Fibroblast of lung (primary cell): Measurements from ENCODE around the gene CNTN4. TPM values are rescaled to one million over a fixed set of nuclear protein-coding genes. Genes with fewer than 3 reads are reported as not detected.

Experiments
- DNase-seq, 2 donors: peaks; one replicate each; pipeline versions ENCODE4 v3.0.0 to v3.0.0-alpha.2; 2010; ENCODE audit warnings: low read depth in 2 of 2
- H2AFZ ChIP-seq: 2 replicates; pipeline ENCODE4 v1.5.1; 2012; ENCODE audit warnings: low read length, control low read depth, inconsistent platforms
- H3K27ac ChIP-seq: 2 replicates; pipeline ENCODE4 v1.5.1; 2011; ENCODE audit warnings: low read length, control low read depth; ENCODE audit not compliant: insufficient read depth
- H3K27me3 ChIP-seq: 2 replicates; pipeline ENCODE4 v1.5.1; 2011; ENCODE audit warnings: mild to moderate bottlenecking, low read length; ENCODE audit not compliant: control insufficient read depth, insufficient read depth
- H3K36me3 ChIP-seq: 2 replicates; pipeline ENCODE4 v1.5.1; 2011; ENCODE audit warnings: low read length; ENCODE audit not compliant: control insufficient read depth, insufficient read depth
- H3K4me1 ChIP-seq: 2 replicates; pipeline ENCODE4 v1.5.1; 2011; ENCODE audit warnings: low read length; ENCODE audit not compliant: control insufficient read depth, insufficient read depth; ENCODE audit errors: extremely low read depth
- H3K4me2 ChIP-seq: 2 replicates; pipeline ENCODE4 v1.5.1; 2011; ENCODE audit warnings: low read length, control low read depth; ENCODE audit not compliant: insufficient read depth; ENCODE audit errors: extremely low read depth
- H3K4me3 ChIP-seq, 4 experiments: fragments of 200-600 bp in 1 of 4; sonication (generic) in 1 of 4; replicated peaks in 1 of 4; 2 replicates each; pipeline ENCODE4 v1.5.1; 2011 to 2016; ENCODE audit warnings: low read length in 4 of 4, low read depth in 3 of 4, mild to moderate bottlenecking in 3 of 4, control low read depth in 2 of 4, inconsistent platforms in 1 of 4, mixed read lengths in 1 of 4; ENCODE audit not compliant: insufficient read depth in 1 of 4; ENCODE audit errors: control extremely low read depth in 1 of 4
- H3K79me2 ChIP-seq: 2 replicates; pipeline ENCODE4 v1.5.1; 2012; ENCODE audit warnings: mild to moderate bottlenecking, low read length, inconsistent platforms; ENCODE audit not compliant: control insufficient read depth, insufficient read depth
- H3K9ac ChIP-seq: 2 replicates; pipeline ENCODE4 v1.5.1; 2011; ENCODE audit warnings: mild to moderate bottlenecking, low read length, control low read depth; ENCODE audit not compliant: insufficient read depth
- H3K9me3 ChIP-seq: 2 replicates; pipeline ENCODE4 v1.5.1; 2012; ENCODE audit warnings: low read depth, low read length; ENCODE audit not compliant: control insufficient read depth, insufficient read depth
- H4K20me1 ChIP-seq: 2 replicates; pipeline ENCODE4 v1.5.1; 2011; ENCODE audit warnings: low read length; ENCODE audit not compliant: control insufficient read depth, insufficient read depth; ENCODE audit errors: extremely low read depth
- EZH2 ChIP-seq: IDR thresholded peaks from 2 replicates; pipeline ENCODE4 v1.5.1; 2012; ENCODE audit warnings: low read length, control low read depth, mild to moderate bottlenecking; ENCODE audit errors: missing control alignments
- polyA plus RNA-seq, 2 donors: library from polyadenylated mRNA; depleted of rRNA in 1 of 2; stranded (reverse) in 1 of 2; unstranded in 1 of 2; fragments of >200 nt; gene quantifications; 2 replicates each; pipeline ENCODE4 v1.2.1, GENCODE V29; 2011 to 2012; ENCODE audit warnings: missing spikeins in 1 of 2
- total RNA-seq: library from RNA; depleted of rRNA; stranded (reverse); fragments of >200 nt; gene quantifications from 2 replicates; pipeline ENCODE4 v1.2.1, GENCODE V29; 2014
- TF ChIP-seq, protein P1 (sequence below), 2 donors: IDR thresholded peaks in 1 of 2; conservative IDR thresholded peaks in 1 of 2; 1 replicate in 1 of 2; 2 replicates in 1 of 2; pipeline ENCODE4 v1.5.1; 2011 to 2012; ENCODE audit warnings: low read length in 2 of 2, control low read depth in 1 of 2, inconsistent platforms in 1 of 2, low read depth in 1 of 2, mild to moderate bottlenecking in 1 of 2

The CNTN4 gene
- total and polyA plus RNA-seq, 2 donors (not counting 1 experiment from before 2014, with no cell fraction given) = 0.17 to 0.69 TPM

DNA sequence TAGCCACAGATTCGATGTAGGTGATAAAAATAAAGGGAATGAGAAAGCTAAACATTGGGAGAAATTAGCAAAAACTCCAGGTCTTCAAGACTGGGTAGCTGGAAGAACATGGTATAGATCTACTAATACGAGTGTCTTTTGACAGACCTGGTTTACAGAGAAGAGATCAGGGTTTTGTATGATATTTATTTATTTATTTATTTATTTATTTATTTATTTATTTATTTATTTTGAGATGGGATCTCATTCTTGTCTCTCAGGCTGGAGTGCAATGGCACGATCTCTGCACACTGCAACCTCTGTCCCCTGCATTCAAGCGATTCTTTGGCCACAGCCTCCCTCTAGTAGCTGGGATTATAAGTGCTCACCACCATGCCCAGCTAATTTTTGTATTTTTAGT lies 448.4 kb downstream of the CNTN4 start:
- H3K4me2 ChIP-seq = no peak overlapping the region
- H3K4me1 ChIP-seq = no peaks in the 10 kb centered on the region
- DNase-seq = no peak
- TF ChIP-seq EZH2 = no peak
- TF ChIP-seq, protein P1, sequence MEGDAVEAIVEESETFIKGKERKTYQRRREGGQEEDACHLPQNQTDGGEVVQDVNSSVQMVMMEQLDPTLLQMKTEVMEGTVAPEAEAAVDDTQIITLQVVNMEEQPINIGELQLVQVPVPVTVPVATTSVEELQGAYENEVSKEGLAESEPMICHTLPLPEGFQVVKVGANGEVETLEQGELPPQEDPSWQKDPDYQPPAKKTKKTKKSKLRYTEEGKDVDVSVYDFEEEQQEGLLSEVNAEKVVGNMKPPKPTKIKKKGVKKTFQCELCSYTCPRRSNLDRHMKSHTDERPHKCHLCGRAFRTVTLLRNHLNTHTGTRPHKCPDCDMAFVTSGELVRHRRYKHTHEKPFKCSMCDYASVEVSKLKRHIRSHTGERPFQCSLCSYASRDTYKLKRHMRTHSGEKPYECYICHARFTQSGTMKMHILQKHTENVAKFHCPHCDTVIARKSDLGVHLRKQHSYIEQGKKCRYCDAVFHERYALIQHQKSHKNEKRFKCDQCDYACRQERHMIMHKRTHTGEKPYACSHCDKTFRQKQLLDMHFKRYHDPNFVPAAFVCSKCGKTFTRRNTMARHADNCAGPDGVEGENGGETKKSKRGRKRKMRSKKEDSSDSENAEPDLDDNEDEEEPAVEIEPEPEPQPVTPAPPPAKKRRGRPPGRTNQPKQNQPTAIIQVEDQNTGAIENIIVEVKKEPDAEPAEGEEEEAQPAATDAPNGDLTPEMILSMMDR (conservative IDR thresholded peaks at IDR 0.05 in 1 of 2, IDR thresholded peaks at IDR 0.05 in 1 of 2; ENCODE audit: low read depth in 1 of 2, low read length in 2 of 2) = no peak
- H4K20me1 ChIP-seq = no peaks in the 10 kb centered on the region
- no peak overlapping the region for H2AFZ ChIP-seq
- H3K9ac ChIP-seq = no peak overlapping the region
- no peaks in the 10 kb centered on the region for H3K36me3 ChIP-seq
- H3K4me3 ChIP-seq = no peak overlapping the region
- H3K79me2 ChIP-seq = no peaks in the 10 kb centered on the region
- H3K27ac ChIP-seq = no peak overlapping the region
- H3K27me3 ChIP-seq = no peaks in the 10 kb centered on the region
- no peaks in the 10 kb centered on the region for H3K9me3 ChIP-seq

GRCh38 chr3:2554656-2555055 lies 456.0 kb downstream of the CNTN4 start:
- H2AFZ ChIP-seq = no peak overlapping the region
- TF ChIP-seq, protein P1 (conservative IDR thresholded peaks at IDR 0.05 in 1 of 2, IDR thresholded peaks at IDR 0.05 in 1 of 2; ENCODE audit: low read depth in 1 of 2, low read length in 2 of 2) = no peak
- no peak for TF ChIP-seq EZH2
- no peaks in the 10 kb centered on the region for H4K20me1 ChIP-seq
- H3K79me2 ChIP-seq = no peaks in the 10 kb centered on the region
- H3K9me3 ChIP-seq = no peaks in the 10 kb centered on the region
- no peak overlapping the region for H3K27ac ChIP-seq
- no peak for DNase-seq
- H3K4me2 ChIP-seq = no peak overlapping the region
- H3K36me3 ChIP-seq = no peaks in the 10 kb centered on the region
- no peak overlapping the region for H3K4me3 ChIP-seq
- no peaks in the 10 kb centered on the region for H3K27me3 ChIP-seq
- H3K9ac ChIP-seq = no peak overlapping the region
- no peaks in the 10 kb centered on the region for H3K4me1 ChIP-seq

- DNase-seq = no peak
- H3K27me3 ChIP-seq = no peaks in the 10 kb centered on the region
- no peak overlapping the region for H3K4me2 ChIP-seq
- H4K20me1 ChIP-seq = no peaks in the 10 kb centered on the region
- H3K36me3 ChIP-seq = no peaks in the 10 kb centered on the region
- H2AFZ ChIP-seq = no peak overlapping the region
- TF ChIP-seq EZH2 = no peak
- TF ChIP-seq, protein P1 (conservative IDR thresholded peaks at IDR 0.05 in 1 of 2, IDR thresholded peaks at IDR 0.05 in 1 of 2; ENCODE audit: low read depth in 1 of 2, low read length in 2 of 2) = no peak
- no peaks in the 10 kb centered on the region for H3K4me1 ChIP-seq
- no peak overlapping the region for H3K4me3 ChIP-seq
- no peak overlapping the region for H3K27ac ChIP-seq
- no peak overlapping the region for H3K9ac ChIP-seq
- no peaks in the 10 kb centered on the region for H3K79me2 ChIP-seq
- no peaks in the 10 kb centered on the region for H3K9me3 ChIP-seq
Measured at GRCh38 chr3:2558796-2559195, 460.1 kb downstream of the CNTN4 start.
